ENCODE data around the gene NUDT22. TPM values are rescaled to one million over a fixed set of nuclear protein-coding genes. Genes with fewer than 3 reads are reported as not detected.

Gene NUDT22
- total and polyA plus RNA-seq, 2 of the 8 experiments (the other 6 are each of a cell fraction or from before 2014, with no cell fraction given): 43.4 to 69.0 TPM

DNA sequence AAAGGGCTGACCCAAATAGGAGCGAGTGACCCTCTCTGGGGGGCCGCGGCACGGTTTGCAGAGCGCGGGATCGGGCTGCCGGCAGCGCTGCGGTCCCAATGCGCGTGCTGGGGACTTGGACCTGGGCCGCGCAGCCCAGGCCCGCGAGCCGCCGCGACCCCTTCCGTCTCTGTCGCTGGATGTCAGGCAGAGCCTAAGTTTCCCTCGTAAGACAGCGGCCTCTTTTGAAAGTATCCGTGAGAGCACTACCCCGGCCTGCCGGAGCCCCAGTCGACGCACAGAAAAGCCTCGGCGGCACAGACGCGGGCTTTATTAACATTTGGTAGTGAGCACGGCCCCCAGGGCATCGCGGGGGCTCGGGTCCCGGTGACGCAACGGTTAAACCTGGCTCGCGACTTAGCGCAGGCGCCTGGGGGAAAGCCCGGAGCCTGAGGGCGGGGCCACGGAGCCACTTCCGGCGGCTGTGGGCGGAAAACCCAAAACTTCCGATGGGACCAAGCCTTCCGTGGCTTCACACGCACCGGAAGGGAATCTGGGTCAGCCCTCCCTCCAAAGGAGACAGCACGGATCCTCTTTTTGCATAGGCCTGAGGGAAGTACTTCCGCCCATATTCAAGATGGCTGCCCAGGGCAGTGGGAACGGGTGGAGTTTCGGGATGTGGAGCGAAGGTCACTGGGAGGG lies 43.6 kb downstream of the NUDT22 start:
- Histone ChIP-seq H3K23ac (ENCODE audit: insufficient read length) (no peak overlapping the region), H2BK5ac (ENCODE audit: low read depth, low read length) (peak overlapping the region; percentile 96), H2AK5ac (ENCODE audit: low read depth, low read length) (no peak overlapping the region), H3K79me1 (ENCODE audit: low read depth, low read length) (no peaks in the 10 kb centered on the region; the same call in 1 of the 2 replicates), H3K79me2 (ENCODE audit: control insufficient read depth in 1 of 2, insufficient read depth in 2 of 2, low read length in 2 of 2) (0 out of 4 replicates have a peak, but pooled peaks cover 0 to 4% of the 10 kb centered on the region in 2 experiments), H4K91ac (replicated peaks; ENCODE audit: insufficient read length, low read length) (no peak overlapping the region), H4K20me1 (replicated peaks in 1 of 2; ENCODE audit: control insufficient read depth in 1 of 2, insufficient read depth in 2 of 2, low read length in 2 of 2) (peaks cover 0 to 2% of the 10 kb centered on the region in 2 experiments), H2BK15ac (ENCODE audit: low read length) (peak overlapping the region; percentile 99; the same call in 1 of the 2 replicates), H3K4ac (replicated peaks; ENCODE audit: insufficient read length, low read depth, low read length) (no peak overlapping the region), H3K23me2 (ENCODE audit: low read depth, low read length) (peaks cover 4% of the 10 kb centered on the region), H3K36me3 (ENCODE audit: control insufficient read depth in 2 of 4, insufficient read depth in 4 of 4, low read length in 3 of 4) (peaks cover 9 to 20% (median 12%) of the 10 kb centered on the region in 4 experiments), H4K8ac (ENCODE audit: extremely low read depth, insufficient read depth, low read length) (peak overlapping the region; percentile 79), H3K4me2 (ENCODE audit: insufficient read depth in 1 of 2, low read depth in 2 of 2, low read length in 2 of 2) (peak overlapping the region; percentile 80 to 86), H2BK12ac (ENCODE audit: low read depth, low read length) (no peak overlapping the region), H2BK20ac (ENCODE audit: low read length) (no peak overlapping the region), H3K4me1 (replicated peaks in 1 of 4; ENCODE audit: control insufficient read depth in 3 of 4, insufficient read depth in 4 of 4, low read length in 3 of 4) (peaks cover 0 to 11% (median 5%) of the 10 kb centered on the region in 4 experiments; a peak in 5 of 7 replicates), H2BK120ac (replicated peaks; ENCODE audit: low read depth, low read length) (no peak overlapping the region), H4K5ac (ENCODE audit: insufficient read length, low read depth, low read length) (peak overlapping the region; percentile 90), H3K9me3 (ENCODE audit: insufficient read depth in 2 of 2, low read depth in 1 of 2, low read length in 1 of 2) (no peaks in the 10 kb centered on the region), H3K18ac (ENCODE audit: extremely low read depth, low read length) (peak overlapping the region; percentile 52; the same call in 1 of the 2 replicates), H3K14ac (ENCODE audit: insufficient read length) (no peak overlapping the region), H3K56ac (replicated peaks; ENCODE audit: insufficient read length, low read depth, low read length) (peak overlapping the region; percentile 78), H3K27ac (ENCODE audit: low read depth, low read length) (peak overlapping the region; percentile 88), H3K9ac (replicated peaks in 1 of 4; ENCODE audit: extremely low read depth in 1 of 4, low read depth in 3 of 4, low read length in 3 of 4) (peak overlapping the region; percentile 28 to 88 (median 73); a peak in 6 of 7 replicates), H3K27me3 (replicated peaks in 1 of 4; ENCODE audit: control insufficient read depth in 3 of 4, extremely low read depth in 1 of 4, insufficient read depth in 3 of 4, low read length in 3 of 4) (no peaks in the 10 kb centered on the region), H3K4me3 (ENCODE audit: extremely low read depth in 1 of 4, insufficient read depth in 2 of 4, low read depth in 3 of 4, low read length in 4 of 4) (peak overlapping the region; percentile 70 to 84 (median 82)), H2AFZ (ENCODE audit: low read length) (no peak overlapping the region)
- POLR2A ChIA-PET (ENCODE audit: partially characterized antibody): interaction anchor here (0.5 to 11.9 kb wide), 28 partner anchors 13 to 1419 kb away, joined by 3 to 352 read pairs (median 6); partner anchors contain the start of genes BAD, ESRRA, FERMT3 and FKBP2
- FAIRE-seq (peak; percentile 71), DNase-seq (ENCODE audit: low read depth in 1 of 2, low spot score in 2 of 2) (peak; percentile 95 to 98)
- CTCF ChIA-PET (ENCODE audit: partially characterized antibody): interaction anchor here (0.9 to 13.7 kb wide), 13 partner anchors 12 to 85 kb away, joined by 3 to 168 read pairs (median 6); partner anchors contain the start of genes BAD, CATSPERZ, ESRRA and PLCB3
- WGBS, 2 experiments (ENCODE audit: extremely low coverage in 1 of 2, insufficient coverage in 1 of 2, insufficient read length in 1 of 2, insufficient replicate concordance in 2 of 2, low coverage in 1 of 2, low lambda C conversion rate in 2 of 2, missing lambda C conversion rate in 1 of 2): 0% methylated on average over 55 of the region's 58 CpGs; no CpG with 5 or more reads in 1 of the 2 experiments
- TF ChIP-seq TCF12 (IDR thresholded peaks at IDR 0.05; ENCODE audit: low read depth, low read length) (no peak), EGR1 (IDR thresholded peaks at IDR 0.05; ENCODE audit: borderline replicate concordance, low read depth, low read length) (peak; percentile 92), GTF2F1 (IDR thresholded peaks at IDR 0.05; ENCODE audit: borderline replicate concordance, low read depth, low read length) (peak; percentile 82; the same call in 1 of the 2 replicates), YY1 (IDR thresholded peaks at IDR 0.05; ENCODE audit: low read depth, low read length) (peak; percentile 100), KDM5A (IDR thresholded peaks at IDR 0.05; ENCODE audit: low read length) (0 out of 2 replicates have a peak, but pooled peaks have one; percentile 37)
- TF ChIP-seq, protein P1, sequence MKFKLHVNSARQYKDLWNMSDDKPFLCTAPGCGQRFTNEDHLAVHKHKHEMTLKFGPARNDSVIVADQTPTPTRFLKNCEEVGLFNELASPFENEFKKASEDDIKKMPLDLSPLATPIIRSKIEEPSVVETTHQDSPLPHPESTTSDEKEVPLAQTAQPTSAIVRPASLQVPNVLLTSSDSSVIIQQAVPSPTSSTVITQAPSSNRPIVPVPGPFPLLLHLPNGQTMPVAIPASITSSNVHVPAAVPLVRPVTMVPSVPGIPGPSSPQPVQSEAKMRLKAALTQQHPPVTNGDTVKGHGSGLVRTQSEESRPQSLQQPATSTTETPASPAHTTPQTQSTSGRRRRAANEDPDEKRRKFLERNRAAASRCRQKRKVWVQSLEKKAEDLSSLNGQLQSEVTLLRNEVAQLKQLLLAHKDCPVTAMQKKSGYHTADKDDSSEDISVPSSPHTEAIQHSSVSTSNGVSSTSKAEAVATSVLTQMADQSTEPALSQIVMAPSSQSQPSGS (IDR thresholded peaks at IDR 0.05; ENCODE audit: low read length): peak; percentile 84
- TF ChIP-seq, protein P2, sequence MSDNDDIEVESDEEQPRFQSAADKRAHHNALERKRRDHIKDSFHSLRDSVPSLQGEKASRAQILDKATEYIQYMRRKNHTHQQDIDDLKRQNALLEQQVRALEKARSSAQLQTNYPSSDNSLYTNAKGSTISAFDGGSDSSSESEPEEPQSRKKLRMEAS (IDR thresholded peaks at IDR 0.05): 0 out of 2 replicates have a peak, but pooled peaks have one; percentile 17
- TF ChIP-seq, protein P3, sequence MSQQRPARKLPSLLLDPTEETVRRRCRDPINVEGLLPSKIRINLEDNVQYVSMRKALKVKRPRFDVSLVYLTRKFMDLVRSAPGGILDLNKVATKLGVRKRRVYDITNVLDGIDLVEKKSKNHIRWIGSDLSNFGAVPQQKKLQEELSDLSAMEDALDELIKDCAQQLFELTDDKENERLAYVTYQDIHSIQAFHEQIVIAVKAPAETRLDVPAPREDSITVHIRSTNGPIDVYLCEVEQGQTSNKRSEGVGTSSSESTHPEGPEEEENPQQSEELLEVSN (IDR thresholded peaks at IDR 0.05): peak; percentile 38; the same call in 1 of the 2 replicates

Measured in H1 (cell line).